HepG2 (cell line): ENCODE results near the gene ERFL. TPM values are rescaled to one million over a fixed set of nuclear protein-coding genes. Genes with fewer than 3 reads are reported as not detected.

ENCODE experiments used
- JUN ChIP-seq: sonication (generic); formaldehyde crosslinking; IDR thresholded peaks from 2 replicates; pipeline ENCODE4 v1.4.0; 2020; ENCODE audit warnings: mild to moderate bottlenecking, missing genetic modification reagents
- MIXL1 ChIP-seq: IDR thresholded peaks from 2 replicates; pipeline ENCODE4 v1.6.1; 2016
- MTA1 ChIP-seq: sonication (generic); formaldehyde crosslinking; IDR thresholded peaks from 2 replicates; pipeline ENCODE4 v1.4.0; 2020; ENCODE audit warnings: missing genetic modification reagents, mild to moderate bottlenecking, borderline replicate concordance
- NONO ChIP-seq, 2 experiments: fragments of 450-650 bp in 1 of 2; sonication (generic) in 1 of 2; formaldehyde crosslinking in 1 of 2; IDR thresholded peaks in 1 of 2; conservative IDR thresholded peaks in 1 of 2; 2 replicates each; pipeline versions ENCODE4 v1.6.1 to v1.8.0; 2017 to 2022; ENCODE audit warnings: mild to moderate bottlenecking in 1 of 2, missing genetic modification reagents in 1 of 2, moderate library complexity in 1 of 2
- REPIN1 ChIP-seq: sonication (generic); formaldehyde crosslinking; IDR thresholded peaks from 2 replicates; pipeline ENCODE4 v1.8.0; 2022; ENCODE audit warnings: missing genetic modification reagents, low read depth, mild to moderate bottlenecking, borderline replicate concordance
- RFX3 ChIP-seq: IDR thresholded peaks from 2 replicates; pipeline ENCODE4 v1.6.1; 2016; ENCODE audit warnings: missing biosample characterization, missing genetic modification reagents
- SNAI1 ChIP-seq: sonication (generic); formaldehyde crosslinking; IDR thresholded peaks from 2 replicates; pipeline ENCODE4 v1.5.0; 2020; ENCODE audit warnings: mild to moderate bottlenecking, missing genetic modification reagents, borderline replicate concordance
- SOX13 ChIP-seq, 3 experiments: fragments of 450-650 bp in 1 of 3; sonication (generic) in 1 of 3; formaldehyde crosslinking in 1 of 3; IDR thresholded peaks in 2 of 3; conservative IDR thresholded peaks in 1 of 3; 2 replicates each; pipeline versions ENCODE4 v1.5.0 to v1.6.1; 2016 to 2020; ENCODE audit warnings: antibody characterized with exemption in 1 of 3, mild to moderate bottlenecking in 1 of 3, missing compliant biosample characterization in 1 of 3, missing genetic modification reagents in 1 of 3, moderate library complexity in 1 of 3
- ZNF205 ChIP-seq: IDR thresholded peaks from 2 replicates; pipeline ENCODE4 v1.6.1; 2018; ENCODE audit warnings: missing biosample characterization, missing genetic modification reagents
- ZNF432 ChIP-seq: sonication (generic); formaldehyde crosslinking; IDR thresholded peaks from 2 replicates; pipeline ENCODE4 v1.5.0; 2020; ENCODE audit warnings: missing genetic modification reagents, mild to moderate bottlenecking, borderline replicate concordance
- polyA plus RNA-seq, 8 experiments: library from polyadenylated mRNA; depleted of rRNA in 3 of 8; stranded (reverse) in 7 of 8; unstranded in 1 of 8; fragments of >200 nt; fragmentation: Illumina TruSeq in 4 of 8; extraction: Trizol in 4 of 8; gene quantifications; 2 replicates each; pipeline versions ENCODE4 v1.2.1 to v1.2.3, GENCODE V29; 2011 to 2016; ENCODE audit warnings: low read depth in 4 of 8, missing spikeins in 1 of 8, mixed read lengths in 1 of 8; ENCODE audit not compliant: insufficient read depth in 1 of 8
- total RNA-seq, 5 experiments: library from RNA; depleted of rRNA; stranded (reverse); fragments of >200 nt; fragmentation: Illumina TruSeq; extraction: Trizol; gene quantifications; 2 replicates each; pipeline ENCODE4 v1.2.3, GENCODE V29; 2016; ENCODE audit warnings: low read depth in 1 of 5
- TF ChIP-seq, protein P1 (sequence below): sonication (generic); formaldehyde crosslinking; IDR thresholded peaks from 2 replicates; pipeline ENCODE4 v1.5.1; 2020; ENCODE audit warnings: mild to moderate bottlenecking, missing genetic modification reagents, borderline replicate concordance
- TF ChIP-seq, protein P2 (sequence below): sonication (generic); formaldehyde crosslinking; conservative IDR thresholded peaks from 2 replicates; pipeline ENCODE4 v1.4.0; 2020; ENCODE audit warnings: missing genetic modification reagents
- TF ChIP-seq, protein P3 (sequence below): sonication (generic); formaldehyde crosslinking; IDR thresholded peaks from 2 replicates; pipeline ENCODE4 v1.4.0; 2020; ENCODE audit warnings: missing genetic modification reagents
- TF ChIP-seq, protein P4 (sequence below): sonication (generic); formaldehyde crosslinking; IDR thresholded peaks from 2 replicates; pipeline ENCODE4 v1.5.0; 2020; ENCODE audit warnings: missing genetic modification reagents
- TF ChIP-seq, protein P5 (sequence below): sonication (generic); formaldehyde crosslinking; IDR thresholded peaks from 2 replicates; pipeline ENCODE4 v1.9.0; 2021; ENCODE audit warnings: missing genetic modification reagents, mild to moderate bottlenecking, borderline replicate concordance

ERFL gene
- total and polyA plus RNA-seq, 2 of the 13 experiments (the other 11 are each of a cell fraction or from before 2014, with no cell fraction given): not detected

DNA sequence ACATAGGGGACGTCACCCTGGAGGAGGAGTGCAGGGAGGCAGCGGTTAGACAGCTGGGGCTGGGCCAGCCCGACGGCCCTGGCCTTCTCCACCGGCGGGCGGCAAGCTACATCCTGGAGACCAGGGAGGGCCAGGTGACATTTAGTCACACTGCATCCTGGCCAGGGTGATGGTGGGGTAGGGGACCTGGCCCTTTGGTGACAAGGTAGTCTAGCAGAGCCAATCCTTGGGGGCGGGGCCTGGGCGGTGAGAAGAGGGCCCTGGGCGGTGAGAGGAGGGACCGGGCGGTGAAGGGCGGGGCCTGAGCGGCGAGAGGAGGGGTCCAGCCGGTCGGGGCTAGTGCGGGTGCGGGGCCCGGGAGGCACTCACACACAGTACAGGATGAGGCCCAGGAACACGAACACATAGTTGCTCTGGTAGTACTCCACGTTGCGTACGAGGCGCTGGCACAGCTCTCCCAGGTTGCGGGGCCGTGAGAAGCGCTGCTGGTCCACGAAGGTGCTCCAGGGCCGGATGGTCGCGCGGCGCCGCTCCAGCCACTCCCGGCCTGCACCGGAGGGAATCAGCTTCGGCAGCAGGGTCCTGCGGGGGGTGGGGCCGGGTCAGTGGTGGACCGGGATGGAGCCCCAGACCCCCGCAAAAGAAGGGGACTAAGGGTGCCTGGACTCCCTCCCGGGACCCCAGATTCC lies 30.3 kb upstream of the ERFL start (continued):
- TF ChIP-seq, protein P1, sequence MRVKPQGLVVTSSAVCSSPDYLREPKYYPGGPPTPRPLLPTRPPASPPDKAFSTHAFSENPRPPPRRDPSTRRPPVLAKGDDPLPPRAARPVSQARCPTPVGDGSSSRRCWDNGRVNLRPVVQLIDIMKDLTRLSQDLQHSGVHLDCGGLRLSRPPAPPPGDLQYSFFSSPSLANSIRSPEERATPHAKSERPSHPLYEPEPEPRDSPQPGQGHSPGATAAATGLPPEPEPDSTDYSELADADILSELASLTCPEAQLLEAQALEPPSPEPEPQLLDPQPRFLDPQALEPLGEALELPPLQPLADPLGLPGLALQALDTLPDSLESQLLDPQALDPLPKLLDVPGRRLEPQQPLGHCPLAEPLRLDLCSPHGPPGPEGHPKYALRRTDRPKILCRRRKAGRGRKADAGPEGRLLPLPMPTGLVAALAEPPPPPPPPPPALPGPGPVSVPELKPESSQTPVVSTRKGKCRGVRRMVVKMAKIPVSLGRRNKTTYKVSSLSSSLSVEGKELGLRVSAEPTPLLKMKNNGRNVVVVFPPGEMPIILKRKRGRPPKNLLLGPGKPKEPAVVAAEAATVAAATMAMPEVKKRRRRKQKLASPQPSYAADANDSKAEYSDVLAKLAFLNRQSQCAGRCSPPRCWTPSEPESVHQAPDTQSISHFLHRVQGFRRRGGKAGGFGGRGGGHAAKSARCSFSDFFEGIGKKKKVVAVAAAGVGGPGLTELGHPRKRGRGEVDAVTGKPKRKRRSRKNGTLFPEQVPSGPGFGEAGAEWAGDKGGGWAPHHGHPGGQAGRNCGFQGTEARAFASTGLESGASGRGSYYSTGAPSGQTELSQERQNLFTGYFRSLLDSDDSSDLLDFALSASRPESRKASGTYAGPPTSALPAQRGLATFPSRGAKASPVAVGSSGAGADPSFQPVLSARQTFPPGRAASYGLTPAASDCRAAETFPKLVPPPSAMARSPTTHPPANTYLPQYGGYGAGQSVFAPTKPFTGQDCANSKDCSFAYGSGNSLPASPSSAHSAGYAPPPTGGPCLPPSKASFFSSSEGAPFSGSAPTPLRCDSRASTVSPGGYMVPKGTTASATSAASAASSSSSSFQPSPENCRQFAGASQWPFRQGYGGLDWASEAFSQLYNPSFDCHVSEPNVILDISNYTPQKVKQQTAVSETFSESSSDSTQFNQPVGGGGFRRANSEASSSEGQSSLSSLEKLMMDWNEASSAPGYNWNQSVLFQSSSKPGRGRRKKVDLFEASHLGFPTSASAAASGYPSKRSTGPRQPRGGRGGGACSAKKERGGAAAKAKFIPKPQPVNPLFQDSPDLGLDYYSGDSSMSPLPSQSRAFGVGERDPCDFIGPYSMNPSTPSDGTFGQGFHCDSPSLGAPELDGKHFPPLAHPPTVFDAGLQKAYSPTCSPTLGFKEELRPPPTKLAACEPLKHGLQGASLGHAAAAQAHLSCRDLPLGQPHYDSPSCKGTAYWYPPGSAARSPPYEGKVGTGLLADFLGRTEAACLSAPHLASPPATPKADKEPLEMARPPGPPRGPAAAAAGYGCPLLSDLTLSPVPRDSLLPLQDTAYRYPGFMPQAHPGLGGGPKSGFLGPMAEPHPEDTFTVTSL (CRISPR knock-in tag): no peak
- no peak for TF ChIP-seq JUN
- no peak for TF ChIP-seq SOX13 (IDR thresholded peaks at IDR 0.05)
- TF ChIP-seq SOX13 (CRISPR knock-in tag; conservative IDR thresholded peaks at IDR 0.05 in 1 of 2, IDR thresholded peaks at IDR 0.05 in 1 of 2): no peak
- TF ChIP-seq SNAI1 (CRISPR knock-in tag): no peak
- TF ChIP-seq, protein P2, sequence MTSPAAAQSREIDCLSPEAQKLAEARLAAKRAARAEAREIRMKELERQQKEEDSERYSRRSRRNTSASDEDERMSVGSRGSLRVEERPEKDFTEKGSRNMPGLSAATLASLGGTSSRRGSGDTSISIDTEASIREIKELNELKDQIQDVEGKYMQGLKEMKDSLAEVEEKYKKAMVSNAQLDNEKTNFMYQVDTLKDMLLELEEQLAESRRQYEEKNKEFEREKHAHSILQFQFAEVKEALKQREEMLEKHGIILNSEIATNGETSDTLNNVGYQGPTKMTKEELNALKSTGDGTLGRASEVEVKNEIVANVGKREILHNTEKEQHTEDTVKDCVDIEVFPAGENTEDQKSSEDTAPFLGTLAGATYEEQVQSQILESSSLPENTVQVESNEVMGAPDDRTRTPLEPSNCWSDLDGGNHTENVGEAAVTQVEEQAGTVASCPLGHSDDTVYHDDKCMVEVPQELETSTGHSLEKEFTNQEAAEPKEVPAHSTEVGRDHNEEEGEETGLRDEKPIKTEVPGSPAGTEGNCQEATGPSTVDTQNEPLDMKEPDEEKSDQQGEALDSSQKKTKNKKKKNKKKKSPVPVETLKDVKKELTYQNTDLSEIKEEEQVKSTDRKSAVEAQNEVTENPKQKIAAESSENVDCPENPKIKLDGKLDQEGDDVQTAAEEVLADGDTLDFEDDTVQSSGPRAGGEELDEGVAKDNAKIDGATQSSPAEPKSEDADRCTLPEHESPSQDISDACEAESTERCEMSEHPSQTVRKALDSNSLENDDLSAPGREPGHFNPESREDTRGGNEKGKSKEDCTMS (CRISPR knock-in tag): no peak
- TF ChIP-seq MIXL1 (CRISPR knock-in tag): no peak
- TF ChIP-seq, protein P3, sequence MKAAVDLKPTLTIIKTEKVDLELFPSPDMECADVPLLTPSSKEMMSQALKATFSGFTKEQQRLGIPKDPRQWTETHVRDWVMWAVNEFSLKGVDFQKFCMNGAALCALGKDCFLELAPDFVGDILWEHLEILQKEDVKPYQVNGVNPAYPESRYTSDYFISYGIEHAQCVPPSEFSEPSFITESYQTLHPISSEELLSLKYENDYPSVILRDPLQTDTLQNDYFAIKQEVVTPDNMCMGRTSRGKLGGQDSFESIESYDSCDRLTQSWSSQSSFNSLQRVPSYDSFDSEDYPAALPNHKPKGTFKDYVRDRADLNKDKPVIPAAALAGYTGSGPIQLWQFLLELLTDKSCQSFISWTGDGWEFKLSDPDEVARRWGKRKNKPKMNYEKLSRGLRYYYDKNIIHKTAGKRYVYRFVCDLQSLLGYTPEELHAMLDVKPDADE (CRISPR knock-in tag): no peak
- TF ChIP-seq, protein P4, sequence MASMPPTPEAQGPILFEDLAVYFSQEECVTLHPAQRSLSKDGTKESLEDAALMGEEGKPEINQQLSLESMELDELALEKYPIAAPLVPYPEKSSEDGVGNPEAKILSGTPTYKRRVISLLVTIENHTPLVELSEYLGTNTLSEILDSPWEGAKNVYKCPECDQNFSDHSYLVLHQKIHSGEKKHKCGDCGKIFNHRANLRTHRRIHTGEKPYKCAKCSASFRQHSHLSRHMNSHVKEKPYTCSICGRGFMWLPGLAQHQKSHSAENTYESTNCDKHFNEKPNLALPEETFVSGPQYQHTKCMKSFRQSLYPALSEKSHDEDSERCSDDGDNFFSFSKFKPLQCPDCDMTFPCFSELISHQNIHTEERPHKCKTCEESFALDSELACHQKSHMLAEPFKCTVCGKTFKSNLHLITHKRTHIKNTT (CRISPR knock-in tag): no peak
- 0 out of 2 replicates have a peak, but pooled peaks have one; percentile 31 for TF ChIP-seq MTA1 (CRISPR knock-in tag)
- TF ChIP-seq, protein P5, sequence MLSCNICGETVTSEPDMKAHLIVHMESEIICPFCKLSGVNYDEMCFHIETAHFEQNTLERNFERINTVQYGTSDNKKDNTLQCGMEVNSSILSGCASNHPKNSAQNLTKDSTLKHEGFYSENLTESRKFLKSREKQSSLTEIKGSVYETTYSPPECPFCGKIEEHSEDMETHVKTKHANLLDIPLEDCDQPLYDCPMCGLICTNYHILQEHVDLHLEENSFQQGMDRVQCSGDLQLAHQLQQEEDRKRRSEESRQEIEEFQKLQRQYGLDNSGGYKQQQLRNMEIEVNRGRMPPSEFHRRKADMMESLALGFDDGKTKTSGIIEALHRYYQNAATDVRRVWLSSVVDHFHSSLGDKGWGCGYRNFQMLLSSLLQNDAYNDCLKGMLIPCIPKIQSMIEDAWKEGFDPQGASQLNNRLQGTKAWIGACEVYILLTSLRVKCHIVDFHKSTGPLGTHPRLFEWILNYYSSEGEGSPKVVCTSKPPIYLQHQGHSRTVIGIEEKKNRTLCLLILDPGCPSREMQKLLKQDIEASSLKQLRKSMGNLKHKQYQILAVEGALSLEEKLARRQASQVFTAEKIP (CRISPR knock-in tag): no peak
- no peak; the same call in 1 of the 2 replicates for TF ChIP-seq REPIN1 (CRISPR knock-in tag)
- no peak for TF ChIP-seq NONO (IDR thresholded peaks at IDR 0.05)
- 0 out of 2 replicates have a peak, but pooled peaks have one; percentile 35 for TF ChIP-seq NONO (CRISPR knock-in tag; conservative IDR thresholded peaks at IDR 0.05)
- no peak for TF ChIP-seq RFX3
- no peak for TF ChIP-seq ZNF205 (CRISPR knock-in tag)
- TF ChIP-seq ZNF432 (CRISPR knock-in tag): no peak
